Activated CD4-positive, alpha-beta memory T cell treated with anti-CD3 and anti-CD28 coated beads, Interleukin-2, amount 10 ng/mL, durations not matched to agents 7 days and 5 days (primary cell): Measurements from ENCODE around the gene RALGAPA1. TPM values are rescaled to one million over a fixed set of nuclear protein-coding genes. Genes with fewer than 3 reads are reported as not detected.
A peak's percentile ranks its signal among the peaks of the same experiment; 100 is the strongest.
"Not testable (repeated sequence)": the region's sequence is repeated elsewhere in the genome, so short reads cannot be mapped to it uniquely, and the experiment has no call there.

Experiments
- CTCF ChIA-PET: fragments of 350-600 bp; sonication (Branson Sonifier 250); formaldehyde crosslinking; loops from one replicate; lab custom pipeline; 2021; ENCODE audit warnings: antibody characterized with exemption, inconsistent platforms; lab: Charles Lee
- POLR2A ChIA-PET: fragments of 350-600 bp; sonication (Branson Sonifier 250); formaldehyde crosslinking; loops from one replicate; lab custom pipeline; 2021; ENCODE audit warnings: antibody characterized with exemption; lab: Charles Lee
- DNase-seq: peaks from one replicate; pipeline ENCODE4 v3.0.0-alpha.2; 2020
- H3K27ac Mint-ChIP-seq: one replicate; pipeline ENCODE4 v1.8.0; 2021; ENCODE audit warnings: mild to moderate bottlenecking, mixed read lengths
- H3K27me3 Mint-ChIP-seq: one replicate; pipeline ENCODE4 v1.8.0; 2021; ENCODE audit warnings: mixed read lengths
- H3K36me3 Mint-ChIP-seq: one replicate; pipeline ENCODE4 v1.8.0; 2021; ENCODE audit warnings: low read depth, mixed read lengths
- H3K4me1 Mint-ChIP-seq: one replicate; pipeline ENCODE4 v1.8.0; 2021; ENCODE audit warnings: mixed read lengths
- H3K4me3 Mint-ChIP-seq: one replicate; pipeline ENCODE4 v1.8.0; 2021; ENCODE audit warnings: mild to moderate bottlenecking, mixed read lengths
- H3K9me3 Mint-ChIP-seq: one replicate; pipeline ENCODE4 v1.8.0; 2021; ENCODE audit warnings: mixed read lengths
- total RNA-seq, 2 experiments: library from RNA; stranded (reverse); gene quantifications; one replicate each; pipeline ENCODE4 v1.2.3, GENCODE V29; 2021

RALGAPA1 gene
- total RNA-seq: 10 to 100 TPM; 29.0 to 32.8 TPM

- not testable (repeated sequence) for H3K9me3 Mint-ChIP-seq, H3K27me3 Mint-ChIP-seq, H3K36me3 Mint-ChIP-seq
- H3K27ac Mint-ChIP-seq: peak within 1 kb of the TSS; percentile 92
- ChIA-PET CTCF (interaction anchor here (0.8 to 1.9 kb wide), 3 partner anchors 9 to 19 kb away, joined by 3 to 15 read pairs (median 11); partner anchors contain the start of gene BRMS1L), POLR2A (interaction anchor here (0.7 to 1.4 kb wide), 2 partner anchors 12 to 18 kb away, joined by 3 to 6 read pairs; partner anchors contain the start of gene BRMS1L)
- H3K4me1 Mint-ChIP-seq: peaks cover 29% of the 10 kb centered on the region
- peak within 1 kb of the TSS; percentile 98 for H3K4me3 Mint-ChIP-seq
- DNase-seq: peak; percentile 94
Observed at GRCh38 chr14:35808638-35809563, at the start of gene RALGAPA1. TSS of gene RALGAPA1 (minus strand) at chr14:35809295. CDS start at chr14:35808835, 460 bp downstream.

- no peak for DNase-seq
- H3K27ac Mint-ChIP-seq: no peak overlapping the region
- no peaks in the 10 kb centered on the region for H3K9me3 Mint-ChIP-seq
- CTCF ChIA-PET: no interaction called here
- H3K4me1 Mint-ChIP-seq: no peaks in the 10 kb centered on the region
- no peak overlapping the region for H3K4me3 Mint-ChIP-seq
- H3K27me3 Mint-ChIP-seq: no peaks in the 10 kb centered on the region
- H3K36me3 Mint-ChIP-seq: peaks cover 7% of the 10 kb centered on the region
- POLR2A ChIA-PET: no interaction called here
Observed at GRCh38 chr14:35858521-35859209, 49.6 kb upstream of the RALGAPA1 start.

- Mint-ChIP-seq H3K4me3 (no peak overlapping the region), H3K36me3 (peaks cover 7% of the 10 kb centered on the region), H3K27me3 (no peaks in the 10 kb centered on the region), H3K9me3 (peaks cover 6% of the 10 kb centered on the region), H3K4me1 (no peaks in the 10 kb centered on the region), H3K27ac (no peak overlapping the region)
- CTCF ChIA-PET: no interaction called here
- POLR2A ChIA-PET: no interaction called here
- DNase-seq: no peak
Observed at GRCh38 chr14:35855876-35856481, 46.9 kb upstream of the RALGAPA1 start.

- H3K27me3 Mint-ChIP-seq: no peaks in the 10 kb centered on the region
- ChIA-PET POLR2A (interaction anchor here (0.7 kb wide), 1 partner anchor 522 kb away, joined by 3 read pairs; no protein-coding TSS in a partner anchor), CTCF (interaction anchor here (1.4 kb wide), 1 partner anchor 9 kb away, joined by 4 read pairs; no protein-coding TSS in a partner anchor)
- H3K4me3 Mint-ChIP-seq: no peak overlapping the region
- no peak for DNase-seq
- peaks cover 15% of the 10 kb centered on the region for H3K36me3 Mint-ChIP-seq
- no peak overlapping the region for H3K27ac Mint-ChIP-seq
- peaks cover 6% of the 10 kb centered on the region for H3K9me3 Mint-ChIP-seq
- no peaks in the 10 kb centered on the region for H3K4me1 Mint-ChIP-seq
Observed at GRCh38 chr14:35854696-35855270, 45.7 kb upstream of the RALGAPA1 start.

GRCh38 chr14:35853225-35853624, 44.1 kb upstream of the RALGAPA1 start:
- H3K9me3 Mint-ChIP-seq: peaks cover 6% of the 10 kb centered on the region
- H3K27ac Mint-ChIP-seq: no peak overlapping the region
- POLR2A ChIA-PET: no interaction called here
- H3K4me3 Mint-ChIP-seq: no peak overlapping the region
- H3K4me1 Mint-ChIP-seq: no peaks in the 10 kb centered on the region
- H3K36me3 Mint-ChIP-seq: peaks cover 23% of the 10 kb centered on the region
- DNase-seq: no peak
- H3K27me3 Mint-ChIP-seq: no peaks in the 10 kb centered on the region
- CTCF ChIA-PET: interaction anchor here (1.1 to 1.4 kb wide), 2 partner anchors 10 to 30 kb away, joined by 3 to 4 read pairs; no protein-coding TSS in a partner anchor

- POLR2A ChIA-PET: interaction anchor here (0.6 kb wide), 1 partner anchor 104 kb away, joined by 3 read pairs; no protein-coding TSS in a partner anchor
- Mint-ChIP-seq H3K27me3 (no peaks in the 10 kb centered on the region), H3K9me3 (peaks cover 6% of the 10 kb centered on the region), H3K4me1 (no peaks in the 10 kb centered on the region), H3K36me3 (peaks cover 26% of the 10 kb centered on the region), H3K4me3 (no peak overlapping the region), H3K27ac (no peak overlapping the region)
- DNase-seq: no peak
- CTCF ChIA-PET: no interaction called here
Observed at GRCh38 chr14:35851823-35852222, 42.7 kb upstream of the RALGAPA1 start.

GRCh38 chr14:35849122-35849521, 40.0 kb upstream of the RALGAPA1 start:
- H3K4me3 Mint-ChIP-seq: no peak overlapping the region
- peaks cover 11% of the 10 kb centered on the region for H3K4me1 Mint-ChIP-seq
- no peaks in the 10 kb centered on the region for H3K27me3 Mint-ChIP-seq
- ChIA-PET CTCF (no interaction called here), POLR2A (no interaction called here)
- no peak overlapping the region for H3K27ac Mint-ChIP-seq
- no peak for DNase-seq
- H3K36me3 Mint-ChIP-seq: peaks cover 47% of the 10 kb centered on the region
- peaks cover 9% of the 10 kb centered on the region for H3K9me3 Mint-ChIP-seq

- Mint-ChIP-seq H3K27me3 (no peaks in the 10 kb centered on the region), H3K9me3 (peaks cover 17% of the 10 kb centered on the region), H3K4me1 (peaks cover 11% of the 10 kb centered on the region), H3K4me3 (no peak overlapping the region), H3K27ac (no peak overlapping the region), H3K36me3 (peaks cover 62% of the 10 kb centered on the region)
- DNase-seq: no peak
- ChIA-PET CTCF (no interaction called here), POLR2A (no interaction called here)
Observed at GRCh38 chr14:35847636-35848035, 38.5 kb upstream of the RALGAPA1 start.

GRCh38 chr14:35844494-35844893, 35.4 kb upstream of the RALGAPA1 start:
- no peak for DNase-seq
- ChIA-PET POLR2A (interaction anchor here (1.7 kb wide), 1 partner anchor 19 kb away, joined by 6 read pairs; the partner anchor contains the start of gene BRMS1L), CTCF (interaction anchor here (0.6 kb wide), 1 partner anchor 16 kb away, joined by 5 read pairs; no protein-coding TSS in a partner anchor)
- H3K9me3 Mint-ChIP-seq: peaks cover 32% of the 10 kb centered on the region
- H3K4me3 Mint-ChIP-seq: no peak overlapping the region
- H3K4me1 Mint-ChIP-seq: peaks cover 11% of the 10 kb centered on the region
- no peak overlapping the region for H3K27ac Mint-ChIP-seq
- H3K36me3 Mint-ChIP-seq: peaks cover 78% of the 10 kb centered on the region
- no peaks in the 10 kb centered on the region for H3K27me3 Mint-ChIP-seq

GRCh38 chr14:35842245-35842644, 33.1 kb upstream of the RALGAPA1 start:
- H3K27ac Mint-ChIP-seq, H3K27me3 Mint-ChIP-seq, H3K4me3 Mint-ChIP-seq, DNase-seq, POLR2A ChIA-PET: not testable (repeated sequence)
- Mint-ChIP-seq H3K9me3 (peaks cover 33% of the 10 kb centered on the region), H3K36me3 (peaks cover 89% of the 10 kb centered on the region), H3K4me1 (peaks cover 11% of the 10 kb centered on the region)
- CTCF ChIA-PET: interaction anchor here (1.5 kb wide), 1 partner anchor 41 kb away, joined by 5 read pairs; no protein-coding TSS in a partner anchor

GRCh38 chr14:35841704-35842103, 32.6 kb upstream of the RALGAPA1 start:
- peaks cover 11% of the 10 kb centered on the region for H3K4me1 Mint-ChIP-seq
- H3K27me3 Mint-ChIP-seq, POLR2A ChIA-PET, DNase-seq, H3K4me3 Mint-ChIP-seq, H3K27ac Mint-ChIP-seq: not testable (repeated sequence)
- H3K36me3 Mint-ChIP-seq: peaks cover 92% of the 10 kb centered on the region
- peaks cover 33% of the 10 kb centered on the region for H3K9me3 Mint-ChIP-seq
- CTCF ChIA-PET: interaction anchor here (1.5 kb wide), 1 partner anchor 42 kb away, joined by 5 read pairs; no protein-coding TSS in a partner anchor
